GM08714 (cell line): Measurements from ENCODE around the gene STRN.
A peak's percentile ranks its signal among the peaks of the same experiment; 100 is the strongest.
"Not testable (repeated sequence)": the region's sequence is repeated elsewhere in the genome, so short reads cannot be mapped to it uniquely, and the experiment has no call there.

Experiments used
- H3K4me3 ChIP-seq: fragments of 200-500 bp; sonication (Bioruptor generic); 2 replicates; pipeline ENCODE4 v1.5.1; 2014; ENCODE audit warnings: mild to moderate bottlenecking, low read length, inconsistent platforms
- ZNF274 ChIP-seq: IDR thresholded peaks from 2 replicates; pipeline ENCODE4 v1.6.1; 2012; ENCODE audit warnings: mild to moderate bottlenecking, low read depth, low read length

STRN gene, protein sequence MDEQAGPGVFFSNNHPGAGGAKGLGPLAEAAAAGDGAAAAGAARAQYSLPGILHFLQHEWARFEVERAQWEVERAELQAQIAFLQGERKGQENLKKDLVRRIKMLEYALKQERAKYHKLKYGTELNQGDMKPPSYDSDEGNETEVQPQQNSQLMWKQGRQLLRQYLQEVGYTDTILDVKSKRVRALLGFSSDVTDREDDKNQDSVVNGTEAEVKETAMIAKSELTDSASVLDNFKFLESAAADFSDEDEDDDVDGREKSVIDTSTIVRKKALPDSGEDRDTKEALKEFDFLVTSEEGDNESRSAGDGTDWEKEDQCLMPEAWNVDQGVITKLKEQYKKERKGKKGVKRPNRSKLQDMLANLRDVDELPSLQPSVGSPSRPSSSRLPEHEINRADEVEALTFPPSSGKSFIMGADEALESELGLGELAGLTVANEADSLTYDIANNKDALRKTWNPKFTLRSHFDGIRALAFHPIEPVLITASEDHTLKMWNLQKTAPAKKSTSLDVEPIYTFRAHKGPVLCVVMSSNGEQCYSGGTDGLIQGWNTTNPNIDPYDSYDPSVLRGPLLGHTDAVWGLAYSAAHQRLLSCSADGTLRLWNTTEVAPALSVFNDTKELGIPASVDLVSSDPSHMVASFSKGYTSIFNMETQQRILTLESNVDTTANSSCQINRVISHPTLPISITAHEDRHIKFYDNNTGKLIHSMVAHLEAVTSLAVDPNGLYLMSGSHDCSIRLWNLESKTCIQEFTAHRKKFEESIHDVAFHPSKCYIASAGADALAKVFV

DNA sequence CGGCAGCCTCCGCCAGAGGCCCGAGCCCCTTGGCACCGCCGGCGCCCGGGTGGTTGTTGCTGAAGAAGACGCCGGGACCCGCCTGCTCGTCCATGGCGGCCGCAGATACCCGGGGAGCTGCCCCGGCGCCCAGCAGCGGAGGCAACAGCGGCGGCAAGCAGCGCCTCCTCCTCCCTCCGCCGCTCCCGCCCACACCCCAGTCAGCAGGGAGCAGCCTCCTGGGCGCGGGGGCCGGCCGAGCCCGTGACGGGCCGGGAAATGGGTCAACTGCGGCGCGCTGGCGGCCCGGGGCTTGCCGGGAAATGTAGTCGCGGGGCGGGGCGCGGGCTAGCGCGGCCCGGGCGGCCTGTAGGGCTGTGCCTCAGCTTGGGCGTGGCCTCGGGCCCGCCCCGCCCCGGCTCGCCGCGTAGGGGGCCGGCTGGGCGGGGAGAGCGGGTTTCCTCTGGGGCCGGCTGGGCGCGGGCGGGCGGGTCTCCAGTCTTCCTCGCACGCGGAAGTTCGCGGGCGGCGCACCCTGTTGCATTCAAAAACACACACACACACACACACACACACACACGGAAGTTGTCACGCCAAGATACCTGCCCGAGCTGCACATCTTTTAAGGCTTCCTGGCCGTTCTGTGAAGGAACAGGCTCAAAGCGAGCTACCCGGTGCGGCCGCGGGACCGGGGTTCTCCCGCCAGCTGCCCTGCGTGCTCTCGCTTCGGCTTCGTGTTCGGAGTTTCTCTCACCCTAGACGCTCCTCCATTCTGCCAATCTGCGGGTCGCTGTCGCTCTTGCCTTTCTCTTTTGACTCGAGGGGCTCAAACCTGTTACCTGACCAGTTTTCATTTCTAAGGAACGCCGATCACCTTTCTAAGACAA, at the start of gene STRN:
TSS of gene STRN (minus strand) at position 167 of the 866 bp plus-strand sequence. CDS start at position 94, 73 bp downstream.
- no peak for TF ChIP-seq ZNF274
- peak within 1 kb of the TSS; percentile 86 for H3K4me3 ChIP-seq

DNA sequence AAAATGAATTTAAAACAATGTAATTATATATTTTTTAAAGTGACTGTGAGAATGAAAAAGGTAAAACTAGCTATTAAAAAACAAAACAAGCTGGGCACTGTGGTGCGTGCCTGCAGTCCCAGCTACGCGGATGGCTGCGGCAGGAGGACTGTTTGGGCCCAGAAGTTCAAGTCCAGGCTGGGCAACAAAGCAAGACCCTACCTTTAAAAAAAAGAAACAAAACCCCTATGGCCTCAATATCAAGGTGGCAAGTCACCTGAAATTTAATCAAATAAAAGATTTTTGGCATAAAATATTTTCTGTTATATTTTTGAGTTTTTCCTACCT, 46.9 kb upstream of the STRN start:
- peak overlapping the region; percentile 32; the same call in 1 of the 2 replicates for H3K4me3 ChIP-seq
- no peak for TF ChIP-seq ZNF274

DNA sequence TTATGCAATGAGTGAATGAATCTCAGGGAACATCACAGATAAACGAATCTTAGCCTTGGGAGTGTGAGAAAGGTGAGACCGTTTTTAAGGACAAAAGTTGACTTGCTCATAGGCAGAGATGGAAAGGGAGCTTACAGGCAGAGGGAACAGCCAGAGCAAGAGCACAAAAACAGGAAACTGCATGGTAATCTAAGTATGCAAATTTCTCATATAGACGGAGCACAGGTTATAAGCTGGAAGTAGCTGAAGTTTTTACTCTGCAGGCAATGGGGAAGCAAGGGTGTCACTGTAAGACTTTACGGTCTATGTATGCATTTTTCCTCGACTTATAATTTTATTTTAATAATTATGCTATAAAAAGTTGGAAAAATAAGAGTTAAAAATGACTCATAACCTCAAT, 44.8 kb upstream of the STRN start:
- no peak overlapping the region; the same call in 1 of the 2 replicates for H3K4me3 ChIP-seq
- no peak for TF ChIP-seq ZNF274

DNA sequence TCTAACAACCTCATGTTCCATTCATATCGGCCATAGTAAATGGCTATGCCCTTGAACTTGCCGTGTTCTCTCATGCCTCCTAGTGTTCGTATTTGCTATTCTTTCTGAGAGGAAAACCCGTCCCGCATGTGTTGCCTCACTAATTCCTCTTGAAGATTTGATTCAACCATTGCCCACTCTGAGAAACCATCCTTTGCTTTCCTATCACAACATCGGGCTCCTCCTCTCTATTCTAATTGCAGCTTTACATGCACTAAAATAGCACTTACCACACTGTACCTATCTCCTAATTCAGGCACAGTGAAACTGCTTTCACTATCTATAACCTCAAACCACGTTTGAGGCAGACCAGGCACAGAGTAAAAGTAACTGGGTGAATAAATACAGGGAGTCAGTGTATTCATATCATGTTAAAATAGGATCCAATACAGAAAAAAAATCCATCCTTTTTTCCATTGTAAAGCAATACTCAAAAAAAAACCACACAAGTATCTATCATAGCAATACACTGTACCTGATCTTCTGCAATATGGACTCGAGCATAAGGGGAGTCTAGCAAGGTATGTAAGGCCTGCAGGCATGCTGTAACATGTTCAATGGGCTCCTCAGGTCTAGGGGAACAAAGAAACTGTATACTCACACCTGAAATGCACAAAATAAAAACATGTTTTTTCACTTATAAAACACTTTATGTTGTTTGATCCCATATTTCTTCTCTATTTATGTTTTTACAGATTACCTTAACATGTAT, 39.0 kb upstream of the STRN start:
- TF ChIP-seq ZNF274 = no peak
- H3K4me3 ChIP-seq = no peak overlapping the region

DNA sequence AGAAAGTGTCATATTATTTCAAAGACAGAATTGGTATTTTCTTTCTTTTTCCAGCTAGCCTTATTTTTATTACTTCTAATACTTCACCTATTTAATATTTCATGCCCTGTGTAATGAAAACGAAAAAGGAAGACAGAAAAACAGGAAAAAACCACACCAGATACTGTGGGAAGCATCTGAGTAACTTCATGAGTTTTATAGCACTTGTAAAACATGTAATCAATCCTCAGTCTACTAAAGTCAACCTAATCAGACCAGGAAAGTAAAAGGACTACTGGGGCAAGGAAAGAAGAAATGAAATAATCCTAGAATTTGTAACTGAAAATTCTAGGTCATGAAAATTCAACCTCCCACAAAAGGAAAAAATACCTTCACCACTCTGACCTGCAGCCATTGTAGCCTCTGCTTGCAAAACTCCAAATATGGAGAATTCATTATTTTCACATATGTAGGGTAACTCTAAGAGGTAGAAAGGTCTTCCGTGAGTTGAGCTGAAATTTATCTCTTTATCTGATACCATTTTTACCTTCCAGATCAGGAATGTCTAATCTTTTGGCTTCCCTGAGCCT, 34.7 kb upstream of the STRN start:
- H3K4me3 ChIP-seq = no peak overlapping the region
- no peak for TF ChIP-seq ZNF274

- no peak overlapping the region for H3K4me3 ChIP-seq
- no peak for TF ChIP-seq ZNF274
These were observed 34.0 kb upstream of the STRN start for GRCh38 chr2:37000318-37000717.

- not testable (repeated sequence) for H3K4me3 ChIP-seq
These were observed 33.1 kb upstream of the STRN start for GRCh38 chr2:36999416-36999815.

- no peak overlapping the region for H3K4me3 ChIP-seq
- TF ChIP-seq ZNF274 = no peak
These were observed 27.7 kb upstream of the STRN start for GRCh38 chr2:36993841-36994620.

GRCh38 chr2:36988008-36988407, 21.7 kb upstream of the STRN start:
- no peak overlapping the region for H3K4me3 ChIP-seq
- TF ChIP-seq ZNF274 = no peak

DNA sequence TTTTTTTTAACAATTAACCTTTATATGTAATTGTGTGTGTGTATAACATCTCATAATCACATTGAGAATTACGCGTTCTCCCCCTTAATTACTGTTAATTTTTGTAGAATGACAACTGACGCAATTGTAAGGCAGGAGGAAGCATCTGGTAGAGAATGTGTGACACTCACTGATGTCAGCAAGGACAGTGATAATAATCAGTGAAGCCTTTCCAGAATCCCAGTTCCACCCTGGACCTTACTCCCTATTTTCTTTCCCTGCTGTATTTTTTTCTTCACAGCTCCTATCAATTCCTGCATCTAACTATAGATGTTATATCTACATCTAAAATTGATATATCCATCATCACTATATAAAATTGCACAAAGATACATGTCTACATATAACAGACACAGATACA, 16.1 kb upstream of the STRN start:
- no peak overlapping the region for H3K4me3 ChIP-seq
- no peak for TF ChIP-seq ZNF274

- H3K4me3 ChIP-seq = no peak overlapping the region
- no peak for TF ChIP-seq ZNF274
These were observed 15.6 kb upstream of the STRN start for GRCh38 chr2:36981911-36982310.

DNA sequence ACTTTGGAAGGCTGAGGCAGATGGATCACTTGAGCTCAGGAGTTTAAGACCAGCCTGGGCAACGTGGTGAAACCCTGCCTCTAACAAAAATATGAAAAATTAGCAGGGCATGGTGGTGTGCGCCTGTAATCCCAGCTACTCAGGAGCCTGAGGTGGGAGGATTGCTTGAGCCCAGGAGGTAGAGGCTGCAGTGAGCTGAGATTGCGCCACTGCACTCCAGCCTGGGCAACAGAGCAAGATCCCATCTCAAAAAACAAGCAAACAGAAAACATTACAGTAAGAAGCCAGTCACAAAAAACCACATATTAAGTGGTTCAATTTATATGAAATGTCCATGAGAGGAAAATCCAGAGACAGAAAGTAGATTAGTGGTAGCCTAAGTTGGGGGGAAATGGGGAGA, 12.7 kb upstream of the STRN start:
- not testable (repeated sequence) for H3K4me3 ChIP-seq

GRCh38 chr2:36976065-36976464, 9.7 kb upstream of the STRN start:
- TF ChIP-seq ZNF274 = no peak
- no peak overlapping the region for H3K4me3 ChIP-seq
